HG03520 (cell line): ENCODE data around the gene TPD52L2.

Experiments
- ATAC-seq: cut with Tn5 transposase; IDR thresholded peaks from one replicate; pipeline ENCODE4 v1.9.1; 2021; ENCODE audit warnings: mild to moderate bottlenecking, moderate library complexity; ENCODE audit not compliant: unreplicated experiment

Gene TPD52L2

DNA sequence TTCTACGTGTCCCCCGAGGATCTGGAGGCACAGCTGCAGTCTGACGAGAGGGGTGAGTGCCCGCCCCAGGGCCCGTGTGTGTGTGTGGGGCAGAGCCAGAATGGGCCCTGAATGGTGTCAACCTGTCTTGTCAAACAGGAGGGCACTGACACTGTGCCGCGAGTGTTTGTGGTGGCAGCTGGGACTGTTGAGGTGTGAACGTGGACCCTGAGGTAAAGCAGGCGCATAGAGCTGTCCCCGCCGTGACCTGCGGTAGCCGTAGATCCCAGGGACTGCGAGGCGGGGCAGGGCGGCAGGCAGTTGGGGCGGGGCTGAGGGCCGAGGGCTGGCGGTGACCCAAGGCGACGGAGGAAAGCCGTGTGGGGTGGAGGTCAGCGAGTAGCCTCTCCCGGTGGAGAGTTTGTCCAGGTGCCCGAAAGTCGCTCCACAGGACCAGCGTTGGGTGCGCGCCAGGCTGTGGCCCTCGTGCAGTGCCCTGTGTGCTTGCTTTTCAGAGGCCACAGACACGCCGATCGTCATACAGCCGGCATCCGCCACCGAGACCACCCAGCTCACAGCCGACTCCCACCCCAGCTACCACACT is 66.0 kb downstream of the TPD52L2 start:
- no peak for ATAC-seq

DNA sequence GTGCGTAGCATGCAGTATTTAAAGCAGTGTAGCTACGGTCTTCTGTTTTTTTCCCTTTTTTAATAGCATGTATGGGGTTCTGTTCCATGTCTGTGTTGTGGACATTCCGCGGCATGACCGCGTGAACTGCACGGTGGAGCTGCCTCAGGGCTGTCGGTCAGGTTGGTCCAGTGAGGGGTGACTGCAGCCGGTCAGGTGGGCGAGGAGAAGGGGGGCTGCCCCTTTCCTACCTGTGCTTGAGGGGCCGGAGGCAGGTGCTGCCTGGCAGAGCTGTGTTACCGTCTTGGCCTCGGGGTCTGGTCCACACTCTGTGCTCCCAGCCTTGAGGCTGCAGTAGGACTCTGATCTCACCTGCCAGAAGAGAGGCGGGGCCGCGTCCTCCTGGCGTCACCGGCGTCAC is 66.7 kb downstream of the TPD52L2 start:
- no peak for ATAC-seq

DNA sequence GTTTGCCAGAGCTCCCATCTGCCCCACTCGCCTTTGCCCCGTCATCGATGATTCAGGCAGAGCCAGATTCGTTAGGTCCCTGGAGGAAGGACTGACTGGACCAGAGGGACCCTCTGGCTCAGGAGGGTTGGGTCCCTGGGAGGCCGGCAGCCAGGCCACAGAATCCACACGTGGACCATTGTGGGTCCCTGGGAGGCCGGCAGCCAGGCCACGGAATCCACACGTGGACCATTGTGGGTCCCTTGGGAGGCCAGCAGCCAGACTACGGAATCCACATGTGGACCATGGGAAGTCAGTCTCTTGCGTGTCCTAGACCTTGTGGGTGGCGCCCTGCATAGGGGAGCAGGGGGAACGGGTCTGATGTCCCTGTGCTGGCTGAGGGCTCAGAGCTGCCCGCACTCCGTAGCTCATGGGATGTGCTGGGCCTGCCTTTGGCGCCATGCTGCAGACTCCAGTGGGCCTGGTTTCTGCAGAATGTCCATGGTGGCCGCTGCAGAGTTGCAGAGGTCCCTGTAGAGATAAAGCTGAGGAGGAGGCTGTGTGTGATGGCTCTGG is 67.6 kb downstream of the TPD52L2 start:
- ATAC-seq = no peak

DNA sequence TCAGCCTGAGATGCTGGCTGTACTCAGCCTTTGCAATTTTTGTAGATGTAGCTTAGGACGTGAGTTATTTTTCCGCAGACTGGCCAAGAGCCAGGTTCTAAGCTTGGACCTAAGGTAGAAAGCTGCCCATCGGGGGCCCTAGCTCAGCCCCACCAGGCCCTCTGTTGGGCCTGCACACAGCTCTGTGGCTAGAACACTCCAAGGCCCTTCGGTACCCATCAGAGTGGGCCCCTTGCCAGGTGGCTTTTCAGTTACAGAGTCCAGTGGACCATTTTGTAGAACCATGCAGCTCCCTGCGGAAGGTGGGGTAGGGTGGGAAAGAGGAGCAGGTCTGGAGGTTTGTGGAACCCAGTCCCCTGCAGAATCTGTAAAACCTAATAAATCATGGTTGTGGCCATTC is 68.6 kb downstream of the TPD52L2 start:
- ATAC-seq = no peak

DNA sequence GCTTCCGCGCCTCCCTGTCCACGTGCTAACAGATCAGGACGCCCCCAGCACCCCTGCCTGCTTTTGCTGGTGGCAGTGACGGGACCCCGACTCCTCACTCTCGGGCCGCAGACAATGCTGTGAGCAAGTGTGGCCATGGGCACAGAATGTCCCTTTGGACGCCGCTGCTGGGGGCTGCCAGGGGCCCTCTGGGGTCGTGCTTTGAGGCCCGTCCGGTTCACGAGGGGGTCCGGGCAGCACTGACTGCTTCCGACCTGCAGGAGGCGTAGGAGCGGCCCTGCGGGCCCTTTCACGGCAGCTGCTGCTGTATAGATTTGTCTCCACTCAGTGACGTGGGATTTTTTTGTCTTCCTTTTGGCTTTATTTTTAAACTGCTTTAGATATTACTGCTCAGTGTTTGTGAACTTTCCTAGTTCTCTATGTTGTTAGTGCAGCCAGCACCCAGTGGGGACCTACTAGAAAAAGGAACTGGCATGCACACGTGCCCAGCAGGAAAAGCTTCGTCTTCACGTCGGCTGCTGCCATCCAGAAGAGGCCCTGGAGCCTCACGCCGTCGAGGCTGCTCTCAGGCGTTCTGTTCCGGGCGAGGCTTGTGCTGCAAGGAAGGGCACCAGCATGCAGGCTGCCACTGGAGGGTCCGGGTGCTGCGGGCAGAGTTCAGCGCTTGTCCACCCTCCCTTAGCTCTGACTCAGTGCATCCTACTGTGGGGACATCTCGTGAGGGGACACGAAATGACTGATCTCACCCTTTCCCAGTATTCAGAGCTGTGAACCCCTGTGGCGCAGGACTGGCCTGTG is 69.4 kb downstream of the TPD52L2 start:
- ATAC-seq = no peak

DNA sequence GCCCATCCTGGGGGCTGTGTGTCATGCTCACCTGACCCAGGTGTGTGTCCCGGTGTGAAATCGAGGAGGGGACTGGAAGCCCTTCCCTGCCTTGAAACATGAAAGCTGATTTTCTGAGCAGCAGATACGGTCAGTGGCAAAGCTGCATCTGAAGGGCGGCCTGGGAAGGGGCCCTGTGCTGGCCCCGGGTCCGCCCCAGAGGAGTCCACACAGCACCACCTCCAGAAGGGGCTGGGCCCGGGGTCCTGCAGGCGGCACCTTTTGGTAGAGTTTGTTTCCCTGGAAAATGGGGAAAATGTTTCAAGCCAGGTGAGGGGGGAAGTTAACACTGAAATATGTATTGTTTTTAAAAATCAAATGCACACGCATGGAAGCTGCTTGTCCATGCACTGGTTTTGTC is 70.4 kb downstream of the TPD52L2 start:
- ATAC-seq = no peak

DNA sequence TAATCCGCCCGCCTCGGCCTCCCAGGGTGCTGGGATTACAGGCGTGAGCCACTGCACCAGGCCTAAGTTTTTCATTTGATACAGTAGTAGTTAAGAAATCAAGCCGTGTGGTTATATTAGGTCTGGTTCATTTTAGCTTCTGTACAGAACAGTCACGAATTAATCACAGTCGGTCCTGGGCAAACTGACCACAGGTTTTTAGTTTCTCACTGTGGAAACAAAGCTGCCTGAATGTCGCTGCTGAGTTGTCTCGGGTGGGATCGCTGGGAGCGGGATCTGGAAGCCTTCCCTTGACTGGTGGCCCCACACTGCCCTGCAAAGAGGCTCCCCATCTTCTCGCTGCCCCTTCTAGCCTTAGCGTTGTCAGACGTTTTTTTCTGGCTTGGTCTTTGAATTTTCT is 72.5 kb downstream of the TPD52L2 start:
- no peak for ATAC-seq

DNA sequence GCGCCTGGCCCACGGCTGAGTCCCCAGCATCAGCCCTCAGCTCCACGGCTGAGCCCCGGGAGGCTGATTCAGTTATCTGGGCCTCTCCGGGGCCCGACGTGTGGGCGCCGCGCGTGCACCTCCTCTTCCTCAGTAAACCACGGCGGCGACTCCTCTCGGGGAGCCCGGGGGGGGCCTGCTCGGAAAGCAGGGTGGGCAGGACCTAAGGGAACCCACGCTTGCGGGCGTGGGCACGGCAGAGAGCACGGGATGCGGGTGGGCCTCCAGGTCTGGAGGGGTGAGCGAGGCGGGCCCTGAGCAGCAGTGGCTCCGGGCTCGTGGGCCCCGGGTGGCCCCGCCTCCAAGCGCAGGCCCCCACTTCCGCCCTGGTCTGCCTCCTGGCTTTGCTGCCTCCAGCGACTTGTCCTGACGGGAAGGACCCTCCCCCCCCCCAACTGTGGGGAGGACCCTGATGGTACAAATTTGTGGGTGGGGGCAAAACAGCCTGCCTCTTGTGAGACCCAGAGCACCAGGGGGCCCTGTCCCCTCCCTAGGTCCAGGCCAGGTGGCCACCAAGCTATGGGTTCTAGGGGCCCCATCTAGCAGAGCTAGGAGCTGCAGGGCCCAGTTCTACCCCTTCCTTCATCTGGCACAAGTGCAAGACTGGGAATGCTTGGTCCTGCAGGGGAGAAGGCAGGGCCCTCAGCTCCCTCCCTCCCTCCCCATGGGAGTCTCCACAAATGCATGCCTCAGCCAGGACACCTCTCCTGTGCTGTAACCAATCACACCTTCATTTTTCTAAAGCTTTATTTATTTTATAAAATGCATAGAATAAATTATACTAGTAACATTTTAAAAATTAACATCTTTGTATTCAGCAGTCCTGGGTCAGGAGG is 74.2 kb downstream of the TPD52L2 start:
- no peak for ATAC-seq

DNA sequence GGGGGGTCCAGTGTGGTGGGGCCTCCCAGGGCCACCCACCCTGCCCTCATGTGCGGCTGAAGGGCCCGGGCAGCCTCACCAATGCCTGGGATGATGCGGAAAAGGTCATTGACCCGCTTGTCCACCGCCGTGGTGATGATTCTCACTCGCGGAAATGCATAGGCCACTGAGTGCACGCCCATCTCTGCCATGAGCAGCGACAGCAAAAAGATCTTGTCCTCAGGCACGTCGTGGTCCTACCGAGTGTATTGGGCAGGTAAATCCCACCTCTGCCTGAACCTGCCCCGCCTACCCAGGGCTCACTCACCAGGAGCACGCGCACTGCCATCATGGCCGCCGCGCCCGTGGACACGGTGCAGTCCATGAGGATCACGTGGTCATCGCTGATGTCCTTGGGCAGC is 75.0 kb downstream of the TPD52L2 start:
- no peak for ATAC-seq

DNA sequence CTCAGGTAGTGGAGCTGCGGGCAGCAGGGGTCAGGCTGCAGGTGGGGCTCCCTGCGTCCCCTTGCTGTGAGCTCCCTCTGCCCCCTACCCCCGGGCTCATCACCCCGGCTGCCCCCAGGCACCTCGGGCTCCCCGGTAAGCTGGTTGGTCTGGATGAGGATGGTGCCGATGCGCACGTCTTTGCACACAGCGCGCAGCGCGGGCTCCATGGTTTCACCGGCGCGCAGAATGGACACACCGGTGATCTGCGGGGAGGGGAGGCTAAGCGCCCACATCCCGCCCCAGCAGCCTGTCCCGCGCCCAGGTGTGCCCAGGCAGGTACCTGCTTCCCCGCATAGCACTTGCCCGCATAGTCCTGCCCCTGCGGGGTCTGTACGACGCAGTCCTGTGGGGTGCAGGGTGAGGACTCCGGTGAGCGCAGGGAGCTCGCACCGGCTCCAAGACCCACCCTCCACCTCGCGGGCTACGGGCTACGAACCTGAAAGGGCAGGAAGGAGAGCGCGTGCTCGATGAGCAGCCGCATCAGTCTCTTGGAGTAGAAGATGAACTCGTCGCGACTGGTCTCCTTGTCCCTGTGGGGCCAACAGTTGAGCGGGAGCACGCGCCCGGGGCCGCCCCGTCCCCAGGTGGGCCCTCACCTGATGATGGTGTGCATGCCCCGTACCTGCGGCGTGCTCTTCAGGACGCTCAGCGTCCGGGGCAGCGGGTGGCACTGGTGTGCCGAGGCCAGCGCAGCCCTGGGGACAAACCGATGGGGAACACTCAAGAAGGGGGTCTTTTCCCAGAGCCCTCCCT is 75.6 kb downstream of the TPD52L2 start:
- ATAC-seq = no peak
